Thoracic aorta (tissue), 2 donors: ENCODE results near the gene HDAC4. TPM values are rescaled to one million over a fixed set of nuclear protein-coding genes. Genes with fewer than 3 reads are reported as not detected.

ENCODE experiments used
- ATAC-seq: fragments of 150-250 bp; one replicate; pipeline ENCODE4 v1.8.0; 2017; ENCODE audit warnings: low read depth; ENCODE audit not compliant: insufficient number of reproducible peaks, low FRiP score
- DNase-seq: peaks from one replicate; pipeline ENCODE4 v3.0.0-alpha.2; 2020; ENCODE audit warnings: low spot score
- H3K27ac ChIP-seq, 2 donors: fragments of 200-600 bp; sonication (generic); 1 replicate in 1 of 2; 2 replicates in 1 of 2; pipeline ENCODE4 v1.5.1; 2016; ENCODE audit warnings: mild to moderate bottlenecking in 2 of 2, moderate library complexity in 2 of 2
- H3K27me3 ChIP-seq: fragments of 200-600 bp; sonication (generic); replicated peaks from 2 replicates; pipeline ENCODE4 v1.6.0; 2016; ENCODE audit warnings: mild to moderate bottlenecking; ENCODE audit not compliant: insufficient read depth
- H3K36me3 ChIP-seq: fragments of 200-600 bp; sonication (generic); one replicate; pipeline ENCODE4 v1.5.1; 2016
- H3K4me1 ChIP-seq, 2 donors: fragments of 200-600 bp; sonication (generic); 1 replicate in 1 of 2; 2 replicates in 1 of 2; pipeline versions ENCODE4 v1.5.1 to v1.6.0; 2016; ENCODE audit warnings: low read depth in 2 of 2, mild to moderate bottlenecking in 1 of 2; ENCODE audit not compliant: control insufficient read depth in 1 of 2
- H3K4me3 ChIP-seq: fragments of 200-600 bp; sonication (generic); 2 replicates; pipeline ENCODE4 v1.5.1; 2016; ENCODE audit warnings: mild to moderate bottlenecking
- H3K9me3 ChIP-seq: fragments of 200-600 bp; sonication (generic); 2 replicates; pipeline ENCODE4 v1.5.1; 2016
- CTCF ChIP-seq: fragments of 200-600 bp; sonication (generic); IDR thresholded peaks from one replicate; pipeline ENCODE4 v1.5.1; 2019; ENCODE audit warnings: antibody characterized with exemption
- total RNA-seq, 2 donors: library from RNA; depleted of rRNA; stranded (reverse); fragments of >200 nt; gene quantifications; one replicate each; pipeline versions ENCODE4 v1.1.0 to v1.2.3, GENCODE V29; 2016

The HDAC4 gene
- total RNA-seq, 2 donors from 2014 or later, result 79.2 to 163 TPM

- Histone ChIP-seq H3K36me3 (no peaks in the 10 kb centered on the region), H3K27me3 (no peaks in the 10 kb centered on the region), H3K9me3 (no peaks in the 10 kb centered on the region), H3K27ac (no peak overlapping the region), H3K4me1 (peaks cover 3 to 21% of the 10 kb centered on the region in 2 donors), H3K4me3 (no peak overlapping the region)
- DNase-seq (no peak), ATAC-seq (no peak)
- no peak for TF ChIP-seq CTCF
These were observed 161.0 kb downstream of the HDAC4 start for GRCh38 chr2:239239607-239240413.

- Histone ChIP-seq H3K9me3 (no peaks in the 10 kb centered on the region), H3K27me3 (no peaks in the 10 kb centered on the region), H3K4me1 (peaks cover 3 to 17% of the 10 kb centered on the region in 2 donors), H3K4me3 (no peak overlapping the region), H3K36me3 (no peaks in the 10 kb centered on the region), H3K27ac (no peak overlapping the region)
- DNase-seq (no peak), ATAC-seq (no peak)
- TF ChIP-seq CTCF, result no peak
These were observed 161.8 kb downstream of the HDAC4 start for GRCh38 chr2:239238839-239239606.

GRCh38 chr2:239238381-239238780, 162.4 kb downstream of the HDAC4 start:
- Histone ChIP-seq H3K27ac (no peak overlapping the region), H3K27me3 (no peaks in the 10 kb centered on the region), H3K4me1 (peaks cover 3 to 17% of the 10 kb centered on the region in 2 donors), H3K4me3 (no peak overlapping the region), H3K9me3 (no peaks in the 10 kb centered on the region), H3K36me3 (no peaks in the 10 kb centered on the region)
- no peak for TF ChIP-seq CTCF
- DNase-seq (no peak), ATAC-seq (no peak)

- Histone ChIP-seq H3K36me3 (no peaks in the 10 kb centered on the region), H3K4me1 (peaks cover 3 to 17% of the 10 kb centered on the region in 2 donors), H3K27me3 (no peaks in the 10 kb centered on the region), H3K27ac (no peak overlapping the region), H3K4me3 (no peak overlapping the region), H3K9me3 (no peaks in the 10 kb centered on the region)
- ATAC-seq (no peak), DNase-seq (no peak)
- no peak for TF ChIP-seq CTCF
These were observed 164.0 kb downstream of the HDAC4 start for GRCh38 chr2:239236808-239237205.

- H3K4me3 ChIP-seq, result no peak overlapping the region
- H3K9me3 ChIP-seq, result no peaks in the 10 kb centered on the region
- DNase-seq (no peak), ATAC-seq (no peak)
- no peak overlapping the region for H3K27ac ChIP-seq
- H3K4me1 ChIP-seq, result peaks cover 3 to 17% of the 10 kb centered on the region in 2 donors
- H3K27me3 ChIP-seq, result no peaks in the 10 kb centered on the region
- TF ChIP-seq CTCF, result no peak
- H3K36me3 ChIP-seq, result no peaks in the 10 kb centered on the region
These were observed 164.6 kb downstream of the HDAC4 start for GRCh38 chr2:239236043-239236807.
